HG03159 (cell line): Measurements from ENCODE around the gene LGALS1.

Experiments
- ATAC-seq: cut with Tn5 transposase; IDR thresholded peaks from one replicate; pipeline ENCODE4 v1.9.1; 2021; ENCODE audit warnings: mild to moderate bottlenecking, moderate library complexity; ENCODE audit not compliant: unreplicated experiment

LGALS1 gene

GRCh38 chr22:37674951-37675929, at the start of gene LGALS1:
TSS of gene LGALS1 (plus strand) at chr22:37675636. CDS start at chr22:37675703, 67 bp downstream.
- peak; percentile 38 for ATAC-seq

- ATAC-seq, result no peak
Measured at GRCh38 chr22:37625737-37626136, 49.7 kb upstream of the LGALS1 start.

- ATAC-seq, result no peak
Measured at GRCh38 chr22:37626144-37626543, 49.3 kb upstream of the LGALS1 start.

GRCh38 chr22:37626556-37627075, 48.8 kb upstream of the LGALS1 start:
- no peak for ATAC-seq

- ATAC-seq, result no peak
Measured at GRCh38 chr22:37627121-37627520, 48.3 kb upstream of the LGALS1 start.

- no peak for ATAC-seq
Measured at GRCh38 chr22:37627545-37627944, 47.9 kb upstream of the LGALS1 start.

GRCh38 chr22:37628830-37629229, 46.6 kb upstream of the LGALS1 start:
- ATAC-seq, result no peak

GRCh38 chr22:37629928-37630327, 45.5 kb upstream of the LGALS1 start:
- no peak for ATAC-seq

- ATAC-seq, result no peak
Measured at GRCh38 chr22:37630839-37631435, 44.5 kb upstream of the LGALS1 start.

- ATAC-seq, result no peak
Measured at GRCh38 chr22:37631448-37632173, 43.8 kb upstream of the LGALS1 start.

GRCh38 chr22:37632174-37633088, 43.0 kb upstream of the LGALS1 start:
- no peak for ATAC-seq

GRCh38 chr22:37633089-37633624, 42.3 kb upstream of the LGALS1 start:
- peak; percentile 41 for ATAC-seq

- ATAC-seq, result peak; percentile 45
Measured at GRCh38 chr22:37633625-37634416, 41.6 kb upstream of the LGALS1 start.

- no peak for ATAC-seq
Measured at GRCh38 chr22:37634417-37634924, 41.0 kb upstream of the LGALS1 start.

GRCh38 chr22:37635157-37635556, 40.3 kb upstream of the LGALS1 start:
- ATAC-seq, result no peak

GRCh38 chr22:37636186-37636948, 39.1 kb upstream of the LGALS1 start:
- no peak for ATAC-seq

GRCh38 chr22:37636949-37637273, 38.5 kb upstream of the LGALS1 start:
- no peak for ATAC-seq

- no peak for ATAC-seq
Measured at GRCh38 chr22:37638391-37639069, 36.9 kb upstream of the LGALS1 start.
